Trophoblast cell (in vitro differentiated cells and primary cell): ENCODE results near the gene GPR25.

Source experiments
- DNase-seq, 2 donors: peaks; one replicate each; pipeline ENCODE4 v3.0.0-alpha.2; 2016
- H2AFZ ChIP-seq: 2 replicates; pipeline ENCODE4 v1.6.1; 2013; ENCODE audit warnings: low read length, moderate library complexity, mild to moderate bottlenecking; ENCODE audit not compliant: insufficient read depth, poor library complexity
- H2AK5ac ChIP-seq: 2 replicates; pipeline ENCODE4 v1.6.1; 2013; ENCODE audit warnings: mild to moderate bottlenecking, low read length
- H2BK120ac ChIP-seq: 2 replicates; pipeline ENCODE4 v1.6.1; 2013; ENCODE audit warnings: low read length, mild to moderate bottlenecking, moderate library complexity; ENCODE audit not compliant: insufficient read depth, poor library complexity
- H2BK12ac ChIP-seq: 2 replicates; pipeline ENCODE4 v1.6.1; 2013; ENCODE audit warnings: mild to moderate bottlenecking, low read length, moderate library complexity
- H2BK5ac ChIP-seq: 2 replicates; pipeline ENCODE4 v1.6.1; 2013; ENCODE audit warnings: low read length, low read depth, moderate library complexity, mild to moderate bottlenecking; ENCODE audit not compliant: poor library complexity
- H3K14ac ChIP-seq: 2 replicates; pipeline ENCODE4 v1.6.1; 2013; ENCODE audit warnings: mild to moderate bottlenecking, low read length
- H3K18ac ChIP-seq: 2 replicates; pipeline ENCODE4 v1.6.1; 2013; ENCODE audit warnings: mild to moderate bottlenecking, low read length
- H3K23ac ChIP-seq: 2 replicates; pipeline ENCODE4 v1.6.1; 2013; ENCODE audit warnings: low read length
- H3K27ac ChIP-seq: 2 replicates; pipeline ENCODE4 v1.5.1; 2013; ENCODE audit warnings: low read depth, mild to moderate bottlenecking, inconsistent platforms, low read length, moderate library complexity
- H3K27me3 ChIP-seq: 2 replicates; pipeline ENCODE4 v1.6.1; 2013; ENCODE audit warnings: inconsistent platforms, mild to moderate bottlenecking, low read length, moderate library complexity; ENCODE audit not compliant: insufficient read depth
- H3K36me3 ChIP-seq, 2 experiments: 1 replicate in 1 of 2; 2 replicates in 1 of 2; pipeline ENCODE4 v1.6.1; 2013; ENCODE audit warnings: low read length in 2 of 2, mild to moderate bottlenecking in 2 of 2, moderate library complexity in 1 of 2; ENCODE audit not compliant: insufficient read depth in 2 of 2, control insufficient read depth in 1 of 2
- H3K4ac ChIP-seq: 2 replicates; pipeline ENCODE4 v1.6.1; 2013; ENCODE audit warnings: low read depth, mild to moderate bottlenecking, low read length, moderate library complexity
- H3K4me1 ChIP-seq, 2 experiments: 1 replicate in 1 of 2; 2 replicates in 1 of 2; pipeline ENCODE4 v1.6.1; 2013; ENCODE audit warnings: low read length in 2 of 2, mild to moderate bottlenecking in 2 of 2, moderate library complexity in 1 of 2; ENCODE audit not compliant: insufficient read depth in 2 of 2, control insufficient read depth in 1 of 2
- H3K4me2 ChIP-seq: 2 replicates; pipeline ENCODE4 v1.6.1; 2013; ENCODE audit warnings: inconsistent platforms, mild to moderate bottlenecking, low read length, moderate library complexity
- H3K4me3 ChIP-seq: 2 replicates; pipeline ENCODE4 v1.5.1; 2013; ENCODE audit warnings: mild to moderate bottlenecking, low read depth, low read length, inconsistent platforms
- H3K79me1 ChIP-seq: one replicate; pipeline ENCODE4 v1.6.1; 2013; ENCODE audit warnings: low read length
- H3K79me2 ChIP-seq: 2 replicates; pipeline ENCODE4 v1.6.1; 2013; ENCODE audit warnings: low read length, mild to moderate bottlenecking; ENCODE audit not compliant: control insufficient read depth, insufficient read depth, poor library complexity
- H3K9ac ChIP-seq: 2 replicates; pipeline ENCODE4 v1.6.1; 2013; ENCODE audit warnings: mild to moderate bottlenecking, low read length
- H3K9me3 ChIP-seq: 2 replicates; pipeline ENCODE4 v1.6.1; 2013; ENCODE audit warnings: low read depth, mild to moderate bottlenecking, control low read depth, inconsistent platforms, low read length; ENCODE audit not compliant: insufficient read depth
- H4K12ac ChIP-seq: 2 replicates; pipeline ENCODE4 v1.6.1; 2013; ENCODE audit warnings: low read depth, mild to moderate bottlenecking, low read length, moderate library complexity
- H4K8ac ChIP-seq: 2 replicates; pipeline ENCODE4 v1.6.1; 2013; ENCODE audit warnings: low read depth, mild to moderate bottlenecking, low read length, moderate library complexity
- H4K91ac ChIP-seq: one replicate; pipeline ENCODE4 v1.6.1; 2013; ENCODE audit warnings: low read depth, mild to moderate bottlenecking, low read length, moderate library complexity
- WGBS: extraction: QIAGEN DNeasy Blood & Tissue Kit; methylation state at CpG from one replicate; pipeline ENCODE4 v1.1.7; 2013; ENCODE audit warnings: missing lambda C conversion rate; ENCODE audit not compliant: insufficient read length, insufficient coverage; ENCODE audit errors: extremely low coverage; 5-methylcytosine and 5-hydroxymethylcytosine counted together

Gene GPR25

GRCh38 chr1:200901350-200901749 is 28.6 kb downstream of the GPR25 start:
- Histone ChIP-seq H4K12ac (no peak overlapping the region), H3K27me3 (no peaks in the 10 kb centered on the region), H3K4me1 (peaks cover 42 to 44% of the 10 kb centered on the region in 2 experiments), H3K18ac (no peak overlapping the region), H3K23ac (no peak overlapping the region), H3K79me2 (peaks cover 8% of the 10 kb centered on the region), H3K4me3 (no peak overlapping the region), H3K79me1 (peaks cover 19% of the 10 kb centered on the region), H3K4ac (no peak overlapping the region), H2AK5ac (no peak overlapping the region), H3K9ac (no peak overlapping the region), H3K36me3 (peaks cover 42 to 56% of the 10 kb centered on the region in 2 experiments), H2BK120ac (no peak overlapping the region), H2BK12ac (no peak overlapping the region), H3K4me2 (no peak overlapping the region), H4K91ac (no peak overlapping the region), H3K14ac (no peak overlapping the region), H3K27ac (no peak overlapping the region), H4K8ac (no peak overlapping the region), H3K9me3 (peaks cover 2% of the 10 kb centered on the region), H2BK5ac (no peak overlapping the region), H2AFZ (no peak overlapping the region)
- WGBS, result 100% methylated on average over 1 of the region's 5 CpGs
- no peak for DNase-seq

- no peak overlapping the region for H3K14ac ChIP-seq
- H2AFZ ChIP-seq, result no peak overlapping the region
- H3K18ac ChIP-seq, result no peak overlapping the region
- DNase-seq, result peak; percentile 65 to 81
- H3K79me2 ChIP-seq, result peaks cover 8% of the 10 kb centered on the region
- no peak overlapping the region for H3K4me3 ChIP-seq
- no peak overlapping the region for H2BK5ac ChIP-seq
- no peak overlapping the region for H3K27ac ChIP-seq
- peaks cover 37 to 43% of the 10 kb centered on the region in 2 experiments for H3K4me1 ChIP-seq
- H3K79me1 ChIP-seq, result peaks cover 18% of the 10 kb centered on the region
- no CpG with 5 or more reads among the region's 8 CpGs for WGBS
- no peak overlapping the region for H4K12ac ChIP-seq
- H3K27me3 ChIP-seq, result no peaks in the 10 kb centered on the region
- H3K36me3 ChIP-seq, result peaks cover 42 to 56% of the 10 kb centered on the region in 2 experiments
- H2BK120ac ChIP-seq, result no peak overlapping the region
- no peak overlapping the region for H3K4ac ChIP-seq
- no peak overlapping the region for H3K23ac ChIP-seq
- H3K9me3 ChIP-seq, result peaks cover 2% of the 10 kb centered on the region
- no peak overlapping the region for H2AK5ac ChIP-seq
- no peak overlapping the region for H4K8ac ChIP-seq
- no peak overlapping the region for H3K9ac ChIP-seq
- no peak overlapping the region for H4K91ac ChIP-seq
- no peak overlapping the region for H3K4me2 ChIP-seq
- H2BK12ac ChIP-seq, result no peak overlapping the region
Measured at GRCh38 chr1:200901796-200902444, 29.1 kb downstream of the GPR25 start.

- H3K36me3 ChIP-seq, result peaks cover 53 to 61% of the 10 kb centered on the region in 2 experiments
- WGBS, result no CpG with 5 or more reads among the region's 5 CpGs
- H2BK5ac ChIP-seq, result no peak overlapping the region
- no peak overlapping the region for H3K27ac ChIP-seq
- H3K4me1 ChIP-seq, result peaks cover 28 to 33% of the 10 kb centered on the region in 2 experiments
- H3K27me3 ChIP-seq, result no peaks in the 10 kb centered on the region
- H3K4me3 ChIP-seq, result no peak overlapping the region
- H2BK120ac ChIP-seq, result no peak overlapping the region
- no peak overlapping the region for H2AK5ac ChIP-seq
- H3K23ac ChIP-seq, result no peak overlapping the region
- no peak overlapping the region for H2BK12ac ChIP-seq
- no peak overlapping the region for H3K4ac ChIP-seq
- no peak overlapping the region for H4K8ac ChIP-seq
- H3K4me2 ChIP-seq, result no peak overlapping the region
- no peak overlapping the region for H3K18ac ChIP-seq
- no peak overlapping the region for H3K14ac ChIP-seq
- H4K91ac ChIP-seq, result no peak overlapping the region
- peaks cover 2% of the 10 kb centered on the region for H3K9me3 ChIP-seq
- H3K9ac ChIP-seq, result no peak overlapping the region
- no peak for DNase-seq
- H3K79me2 ChIP-seq, result no peaks in the 10 kb centered on the region
- no peak overlapping the region for H4K12ac ChIP-seq
- H3K79me1 ChIP-seq, result peaks cover 6% of the 10 kb centered on the region
- H2AFZ ChIP-seq, result no peak overlapping the region
Measured at GRCh38 chr1:200903793-200904192, 31.0 kb downstream of the GPR25 start.

- Histone ChIP-seq H2AK5ac (no peak overlapping the region), H2BK12ac (no peak overlapping the region), H4K91ac (no peak overlapping the region), H3K14ac (no peak overlapping the region), H3K4me3 (no peak overlapping the region), H3K4me2 (no peak overlapping the region), H3K27me3 (no peaks in the 10 kb centered on the region), H2BK120ac (no peak overlapping the region), H3K79me2 (no peaks in the 10 kb centered on the region), H3K18ac (no peak overlapping the region), H3K9me3 (peaks cover 2% of the 10 kb centered on the region), H3K79me1 (peaks cover 2% of the 10 kb centered on the region), H4K8ac (no peak overlapping the region), H4K12ac (no peak overlapping the region), H3K23ac (no peak overlapping the region), H3K9ac (no peak overlapping the region), H2BK5ac (no peak overlapping the region), H3K4me1 (peaks cover 21 to 28% of the 10 kb centered on the region in 2 experiments), H2AFZ (no peak overlapping the region), H3K27ac (no peak overlapping the region), H3K4ac (no peak overlapping the region), H3K36me3 (peaks cover 50 to 61% of the 10 kb centered on the region in 2 experiments)
- no peak for DNase-seq
Measured at GRCh38 chr1:200904772-200905171, 32.0 kb downstream of the GPR25 start.
